Astrocyte of the spinal cord (primary cell): ENCODE results near the gene RLN3.

Source experiments
- DNase-seq: peaks from one replicate; pipeline ENCODE4 v3.0.0; 2011; ENCODE audit warnings: low read depth, low spot score
- H3K4me3 ChIP-seq: 2 replicates; pipeline ENCODE4 v1.5.1; 2011; ENCODE audit warnings: low read depth, mild to moderate bottlenecking, low read length, moderate library complexity
- in situ Hi-C: cut with HindIII; loops from 2 replicates; pipeline ENCODE4 v1.10.0; 2017; ENCODE audit warnings: low sequenced_read_pairs
- TF ChIP-seq, protein P1 (sequence below): IDR thresholded peaks from 2 replicates; pipeline ENCODE4 v1.5.1; 2012; ENCODE audit warnings: low read depth, mild to moderate bottlenecking, low read length, inconsistent platforms

The RLN3 gene

DNA sequence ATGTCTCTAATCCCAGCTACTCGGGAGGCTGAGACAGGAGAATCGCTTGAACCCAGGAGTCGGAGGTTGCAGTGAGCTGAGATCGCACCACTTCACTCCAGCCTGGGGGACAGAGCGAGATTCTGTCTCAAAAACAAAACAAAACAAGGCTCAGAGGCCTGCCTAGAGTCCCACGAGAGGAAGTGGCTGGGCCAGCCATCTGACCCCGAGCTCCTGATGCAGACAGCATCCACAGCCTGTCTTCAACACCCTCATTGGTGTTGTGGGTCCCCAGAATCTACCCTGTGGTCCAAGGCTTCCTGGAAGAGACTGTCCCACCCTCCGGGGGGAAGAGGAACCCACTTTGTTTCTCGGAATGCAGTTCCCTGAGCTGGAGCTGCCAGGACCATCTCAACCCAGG lies 46.5 kb upstream of the RLN3 start:
- in situ Hi-C loops, result no loop called here
- TF ChIP-seq, protein P1, sequence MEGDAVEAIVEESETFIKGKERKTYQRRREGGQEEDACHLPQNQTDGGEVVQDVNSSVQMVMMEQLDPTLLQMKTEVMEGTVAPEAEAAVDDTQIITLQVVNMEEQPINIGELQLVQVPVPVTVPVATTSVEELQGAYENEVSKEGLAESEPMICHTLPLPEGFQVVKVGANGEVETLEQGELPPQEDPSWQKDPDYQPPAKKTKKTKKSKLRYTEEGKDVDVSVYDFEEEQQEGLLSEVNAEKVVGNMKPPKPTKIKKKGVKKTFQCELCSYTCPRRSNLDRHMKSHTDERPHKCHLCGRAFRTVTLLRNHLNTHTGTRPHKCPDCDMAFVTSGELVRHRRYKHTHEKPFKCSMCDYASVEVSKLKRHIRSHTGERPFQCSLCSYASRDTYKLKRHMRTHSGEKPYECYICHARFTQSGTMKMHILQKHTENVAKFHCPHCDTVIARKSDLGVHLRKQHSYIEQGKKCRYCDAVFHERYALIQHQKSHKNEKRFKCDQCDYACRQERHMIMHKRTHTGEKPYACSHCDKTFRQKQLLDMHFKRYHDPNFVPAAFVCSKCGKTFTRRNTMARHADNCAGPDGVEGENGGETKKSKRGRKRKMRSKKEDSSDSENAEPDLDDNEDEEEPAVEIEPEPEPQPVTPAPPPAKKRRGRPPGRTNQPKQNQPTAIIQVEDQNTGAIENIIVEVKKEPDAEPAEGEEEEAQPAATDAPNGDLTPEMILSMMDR, result no peak
- no peak overlapping the region for H3K4me3 ChIP-seq
- no peak for DNase-seq

GRCh38 chr19:13981988-13982501 lies 45.9 kb upstream of the RLN3 start:
- in situ Hi-C loops, result no loop called here
- TF ChIP-seq, protein P1, result no peak
- no peak for DNase-seq
- H3K4me3 ChIP-seq, result no peak overlapping the region

DNA sequence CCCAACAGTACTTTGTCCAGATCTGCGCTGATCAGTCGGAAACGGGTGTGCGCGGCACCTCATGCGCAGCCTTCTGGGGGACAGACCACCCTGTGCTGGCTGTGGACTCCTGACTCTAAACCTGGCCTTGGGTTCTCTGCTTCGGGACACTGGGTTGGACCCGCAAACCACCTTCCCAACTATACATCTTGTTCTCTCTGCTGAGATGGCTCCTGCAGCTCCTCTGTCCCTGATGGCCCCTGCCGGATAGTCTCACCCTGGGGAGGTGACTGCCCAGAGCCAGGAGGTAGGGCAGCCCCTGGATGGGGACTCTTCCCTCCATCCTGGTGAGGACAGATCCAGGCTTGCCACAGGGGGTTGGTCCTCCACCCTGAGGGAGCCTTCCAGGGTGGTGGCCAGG lies 45.2 kb upstream of the RLN3 start:
- in situ Hi-C loops, result no loop called here
- H3K4me3 ChIP-seq, result no peak overlapping the region
- no peak for DNase-seq
- TF ChIP-seq, protein P1, result no peak

GRCh38 chr19:13983213-13983889 lies 44.6 kb upstream of the RLN3 start:
- DNase-seq, result no peak
- in situ Hi-C loops, result no loop called here
- H3K4me3 ChIP-seq, result no peak overlapping the region
- TF ChIP-seq, protein P1, result no peak

GRCh38 chr19:13984186-13984585 lies 43.8 kb upstream of the RLN3 start:
- no peak for DNase-seq
- TF ChIP-seq, protein P1, result no peak
- H3K4me3 ChIP-seq, result no peak overlapping the region
- in situ Hi-C loops, result no loop called here

DNA sequence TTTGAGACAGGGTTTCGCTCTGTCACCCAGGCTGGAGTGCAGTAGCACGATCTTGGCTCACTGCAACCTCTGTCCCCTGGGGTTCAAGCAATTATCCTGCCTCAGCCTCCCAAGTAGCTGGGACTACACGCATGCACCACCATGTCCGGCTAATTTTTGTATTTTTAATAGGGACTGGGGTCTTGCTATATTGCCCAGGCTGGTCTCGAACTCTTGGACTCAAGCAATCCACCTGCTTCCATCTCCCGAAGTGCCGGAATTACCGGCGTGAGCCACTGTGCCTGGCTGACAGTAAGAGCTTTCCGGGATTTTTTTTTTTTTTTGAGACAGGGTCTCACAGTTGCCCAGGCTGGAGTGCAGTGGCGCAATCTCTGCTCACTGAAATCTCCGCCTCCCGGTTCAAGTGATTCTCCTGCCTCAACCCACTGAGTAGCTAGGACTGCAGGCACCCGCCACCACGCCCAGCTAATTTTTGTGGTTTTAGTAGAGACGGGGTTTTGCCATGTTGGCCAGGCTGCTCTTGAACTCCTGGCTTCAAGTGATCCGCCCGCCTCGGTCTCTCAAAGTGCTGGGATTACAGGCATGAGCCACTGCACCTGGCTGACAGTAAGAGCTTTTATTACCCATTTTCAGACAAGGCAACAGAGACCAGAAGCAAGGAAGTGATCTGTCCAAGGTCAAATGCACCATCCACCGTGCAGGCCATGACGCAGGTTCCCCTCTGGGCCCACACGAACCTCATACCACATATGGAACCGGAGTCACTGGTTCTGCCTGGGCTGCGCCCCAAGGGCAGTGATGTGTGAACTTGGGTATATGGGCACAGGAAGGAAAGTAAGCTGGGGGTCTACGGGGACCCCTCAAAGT lies 42.8 kb upstream of the RLN3 start:
- in situ Hi-C loops, result no loop called here
- no peak overlapping the region for H3K4me3 ChIP-seq
- no peak for DNase-seq
- TF ChIP-seq, protein P1, result no peak
